HPDE6-E6E7 (cell line): ENCODE data around the gene BAMBI.
"Not testable (repeated sequence)": the region's sequence is repeated elsewhere in the genome, so short reads cannot be mapped to it uniquely, and the experiment has no call there.

Source experiments
- DNase-seq: peaks from one replicate; pipeline ENCODE4 v3.0.0; 2011; ENCODE audit warnings: missing footprints; ENCODE audit errors: extremely low spot score

BAMBI gene, protein sequence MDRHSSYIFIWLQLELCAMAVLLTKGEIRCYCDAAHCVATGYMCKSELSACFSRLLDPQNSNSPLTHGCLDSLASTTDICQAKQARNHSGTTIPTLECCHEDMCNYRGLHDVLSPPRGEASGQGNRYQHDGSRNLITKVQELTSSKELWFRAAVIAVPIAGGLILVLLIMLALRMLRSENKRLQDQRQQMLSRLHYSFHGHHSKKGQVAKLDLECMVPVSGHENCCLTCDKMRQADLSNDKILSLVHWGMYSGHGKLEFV

DNA sequence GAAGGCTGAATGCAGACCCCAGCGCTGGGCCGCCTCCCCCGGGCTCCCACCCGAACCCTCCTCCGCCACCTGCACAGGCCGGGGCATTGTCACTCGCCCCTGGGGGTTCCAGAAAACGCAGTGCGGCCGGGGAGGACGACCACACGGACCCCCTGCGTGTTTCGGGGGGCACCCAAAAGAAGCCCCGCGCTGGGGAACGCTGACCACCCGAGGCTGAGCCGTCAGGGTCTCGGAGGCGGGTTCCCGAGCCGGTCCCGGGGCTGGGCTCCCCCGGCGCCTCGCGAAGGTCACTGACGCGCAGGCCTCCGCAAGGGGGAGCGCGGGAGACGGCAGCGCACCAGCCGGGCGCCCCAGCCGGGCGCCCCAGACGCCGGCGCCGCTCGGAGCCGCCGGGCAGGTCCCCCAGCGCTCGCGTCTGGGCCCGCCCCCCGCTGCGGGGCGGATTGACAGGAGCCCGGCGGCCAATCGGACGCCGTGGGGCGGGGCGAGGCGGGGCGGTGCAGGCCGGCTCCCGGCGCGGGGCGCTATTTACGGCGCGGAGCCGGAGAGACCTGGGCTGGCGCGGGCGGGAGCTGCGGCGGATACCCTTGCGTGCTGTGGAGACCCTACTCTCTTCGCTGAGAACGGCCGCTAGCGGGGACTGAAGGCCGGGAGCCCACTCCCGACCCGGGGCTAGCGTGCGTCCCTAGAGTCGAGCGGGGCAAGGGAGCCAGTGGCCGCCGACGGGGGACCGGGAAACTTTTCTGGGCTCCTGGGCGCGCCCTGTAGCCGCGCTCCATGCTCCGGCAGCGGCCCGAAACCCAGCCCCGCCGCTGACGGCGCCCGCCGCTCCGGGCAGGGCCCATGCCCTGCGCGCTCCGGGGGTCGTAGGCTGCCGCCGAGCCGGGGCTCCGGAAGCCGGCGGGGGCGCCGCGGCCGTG, at the start of gene BAMBI:
Gene BAMBI, plus strand, starts transcription at position 554 of the 920 bp plus-strand sequence. CDS start 377 bp downstream, outside the sequence.
- DNase-seq = peak; percentile 12

DNA sequence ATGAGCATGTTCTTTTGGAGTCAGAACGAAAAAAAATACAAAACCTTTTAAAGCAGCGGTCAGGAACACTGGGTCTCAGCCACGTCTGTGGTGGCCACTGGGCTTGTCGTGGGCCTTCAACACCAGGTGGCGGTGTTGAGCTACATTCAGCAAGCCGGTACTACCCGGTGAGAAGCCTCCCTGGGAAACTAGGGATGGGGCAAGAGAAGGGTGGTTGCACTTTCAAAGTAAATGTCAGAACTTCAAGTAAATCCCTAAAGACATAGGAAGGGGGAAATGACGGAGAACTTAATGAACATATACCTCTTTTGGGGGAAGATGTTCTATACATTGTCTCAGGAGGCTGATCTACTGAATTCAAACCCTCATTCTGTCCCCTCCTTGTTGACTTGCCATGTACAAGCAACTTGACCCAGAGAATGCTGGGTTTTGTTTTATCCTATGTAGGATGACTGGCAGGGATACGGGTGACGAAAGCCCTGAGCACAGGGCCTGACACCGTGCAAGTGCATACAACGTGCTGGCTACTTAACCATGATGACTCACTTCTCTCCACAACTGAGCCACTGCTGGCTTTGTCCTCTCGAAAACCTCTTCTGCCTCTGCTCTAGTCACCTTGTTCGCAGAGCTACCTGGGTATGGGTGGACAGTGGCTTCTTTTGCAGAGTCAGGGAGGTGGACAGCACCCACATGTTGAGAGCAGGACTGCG, 49.0 kb upstream of the BAMBI start:
- DNase-seq = peak; percentile 25

DNA sequence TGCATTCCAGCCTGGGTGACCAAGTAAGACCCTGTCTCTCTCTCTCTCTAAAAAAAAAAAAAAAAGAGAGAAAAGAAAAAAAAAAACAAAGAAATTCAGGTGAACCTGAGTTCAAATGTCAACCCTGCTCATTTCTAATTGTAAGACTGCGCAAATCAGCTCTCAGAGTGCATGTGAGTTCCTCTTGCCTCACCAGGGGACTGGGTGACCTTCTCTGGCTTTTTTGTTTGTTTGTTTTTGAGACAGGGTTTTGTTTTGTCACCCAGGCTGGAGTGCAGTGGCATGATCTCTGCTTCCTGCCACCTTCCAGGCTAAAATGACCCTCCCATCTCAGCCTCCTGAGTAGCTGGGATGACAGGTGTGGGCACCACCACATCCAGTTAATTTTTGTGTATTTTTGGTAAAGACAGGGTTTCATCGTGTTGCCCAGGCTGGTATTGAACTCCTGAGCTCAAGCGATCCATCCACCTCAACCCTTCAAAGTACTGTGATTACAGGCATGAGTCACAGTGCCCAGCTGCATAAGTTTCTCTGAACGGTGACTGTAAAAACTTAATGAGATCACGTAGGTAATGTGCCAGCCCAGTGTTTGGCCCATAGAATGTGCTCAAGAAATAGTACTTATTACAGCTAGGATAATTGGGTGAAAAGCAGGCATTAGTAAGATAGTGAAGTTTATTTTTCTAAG, 45.3 kb upstream of the BAMBI start:
- DNase-seq = no peak

DNA sequence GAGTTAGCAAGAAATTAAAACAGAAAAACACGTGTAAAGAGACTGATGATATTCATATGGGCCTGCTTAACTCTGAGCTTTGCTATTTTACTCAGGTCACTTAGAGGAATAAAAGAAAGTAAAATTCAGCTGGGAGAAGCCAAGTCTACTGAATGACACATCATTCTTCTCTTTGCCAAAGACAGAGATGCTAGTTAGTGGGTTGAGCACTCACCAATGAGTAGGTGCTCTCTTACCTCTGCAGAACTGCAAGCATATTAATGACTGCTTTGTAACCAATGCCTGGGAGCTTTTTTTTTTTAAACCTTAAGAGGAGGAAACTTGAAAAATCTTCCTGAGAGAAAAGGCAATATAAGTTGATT, 44.8 kb upstream of the BAMBI start:
- no peak for DNase-seq

DNA sequence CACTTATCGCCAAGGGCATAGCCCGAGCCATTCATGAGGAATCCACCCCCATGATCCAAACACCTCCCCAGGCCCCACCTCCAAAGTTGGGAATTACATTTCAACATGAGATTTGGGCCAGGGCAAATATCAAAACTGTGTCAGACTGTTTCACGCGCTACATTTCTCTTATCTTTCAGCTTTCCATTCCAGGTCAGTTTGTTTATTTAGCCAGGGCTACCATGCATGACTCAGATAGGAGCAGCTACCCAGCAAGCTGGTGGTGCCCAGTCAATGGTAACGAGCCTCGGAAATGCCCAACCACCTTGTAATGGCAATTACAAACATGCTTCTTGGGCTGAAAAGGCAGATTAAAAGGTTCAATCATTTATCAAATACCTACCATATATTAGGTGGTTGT, 43.6 kb upstream of the BAMBI start:
- no peak for DNase-seq

DNA sequence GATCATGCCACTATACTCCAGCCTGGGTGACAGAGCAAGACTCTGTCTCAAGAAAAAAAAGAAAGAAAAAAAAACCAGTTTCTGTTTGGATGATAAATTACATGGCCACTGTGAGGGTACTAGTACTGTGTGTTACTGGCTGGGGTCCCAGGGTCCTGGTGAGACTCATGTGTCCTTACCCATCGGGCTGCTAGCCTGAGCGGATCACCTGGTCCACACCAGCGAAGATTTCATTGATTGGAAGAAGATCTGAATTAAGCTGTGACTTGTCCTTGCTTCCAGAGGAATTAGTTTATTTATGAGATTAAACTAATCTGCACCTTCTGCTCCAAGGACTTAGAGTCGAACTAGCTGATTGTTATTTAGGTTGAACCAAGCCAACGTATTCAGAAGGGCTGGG, 40.0 kb upstream of the BAMBI start:
- DNase-seq = no peak

DNA sequence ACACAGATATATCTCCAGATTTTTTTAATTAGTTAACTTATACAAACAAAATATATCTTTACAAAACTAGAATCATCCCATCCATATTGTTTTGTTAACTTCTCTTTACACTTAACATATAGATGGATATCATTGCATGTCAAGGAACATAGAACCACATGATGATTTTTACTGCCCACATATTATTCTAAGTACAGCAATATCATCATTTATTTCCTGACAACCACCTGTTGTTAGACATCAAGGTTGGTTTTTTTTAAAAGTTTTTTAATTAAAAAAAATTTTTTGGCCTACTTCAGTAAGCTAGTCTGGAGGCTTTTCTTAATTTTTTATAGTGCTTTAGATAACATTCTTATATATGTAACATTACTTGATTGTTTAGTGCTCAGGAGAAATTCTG, 38.9 kb upstream of the BAMBI start:
- no peak for DNase-seq

DNA sequence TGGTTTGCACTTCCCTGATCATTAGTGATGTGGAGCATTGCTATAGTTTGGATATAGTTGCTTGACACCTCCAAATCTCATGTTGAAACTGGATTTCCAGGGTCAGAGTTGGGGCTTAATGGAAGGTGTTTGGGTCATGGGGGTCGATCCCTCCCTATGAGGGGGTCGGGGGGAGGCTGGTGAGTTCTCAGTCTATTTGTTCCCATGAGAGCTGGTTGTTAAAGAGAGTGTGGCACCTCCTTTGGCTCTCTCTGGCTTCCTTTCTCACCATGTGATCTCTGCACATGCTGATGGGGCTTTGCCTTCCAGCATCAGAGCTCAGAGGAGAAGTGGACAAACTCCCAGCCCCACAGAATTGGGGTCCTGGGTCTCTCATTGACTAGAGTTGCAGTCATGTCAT, 36.8 kb upstream of the BAMBI start:
- no peak for DNase-seq

DNA sequence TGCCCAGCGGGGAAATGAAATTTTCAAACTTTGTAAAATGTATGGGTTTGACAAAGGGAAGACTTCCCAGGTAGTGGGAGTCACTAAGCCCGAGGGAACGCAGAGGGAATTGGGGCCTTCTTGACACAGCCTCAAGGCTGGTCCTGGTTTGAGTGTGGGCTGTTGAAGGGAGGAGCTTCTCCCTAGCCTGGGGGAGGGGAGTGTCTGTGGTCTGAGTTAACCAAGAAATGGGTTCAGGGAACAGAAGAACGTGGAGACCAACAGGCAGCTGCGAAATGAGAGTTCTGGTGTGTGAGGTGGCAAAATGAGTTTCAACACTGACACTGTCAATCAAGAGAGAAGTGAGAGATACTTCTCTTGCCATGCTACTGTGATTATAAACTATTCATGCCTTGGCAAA, 32.7 kb upstream of the BAMBI start:
- DNase-seq = no peak

DNA sequence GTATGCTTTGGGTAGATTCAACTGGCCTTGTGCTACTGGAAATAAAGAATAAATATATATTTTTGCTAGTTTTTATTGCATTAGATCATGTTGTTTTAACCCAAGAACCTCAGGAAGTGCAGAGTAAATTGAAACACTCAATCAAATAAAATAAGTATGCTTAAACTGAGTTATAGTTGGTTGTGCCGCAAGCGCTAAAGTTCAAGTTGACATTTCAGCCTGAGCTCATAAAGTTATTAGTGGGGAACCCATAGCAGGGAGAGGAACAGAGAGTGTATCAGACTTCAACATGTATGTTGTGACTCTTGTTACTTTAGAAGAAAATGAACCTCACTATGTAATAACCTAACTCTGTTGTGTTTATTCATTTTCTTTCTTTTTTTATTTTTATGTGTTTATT, 25.2 kb upstream of the BAMBI start:
- DNase-seq = no peak

DNA sequence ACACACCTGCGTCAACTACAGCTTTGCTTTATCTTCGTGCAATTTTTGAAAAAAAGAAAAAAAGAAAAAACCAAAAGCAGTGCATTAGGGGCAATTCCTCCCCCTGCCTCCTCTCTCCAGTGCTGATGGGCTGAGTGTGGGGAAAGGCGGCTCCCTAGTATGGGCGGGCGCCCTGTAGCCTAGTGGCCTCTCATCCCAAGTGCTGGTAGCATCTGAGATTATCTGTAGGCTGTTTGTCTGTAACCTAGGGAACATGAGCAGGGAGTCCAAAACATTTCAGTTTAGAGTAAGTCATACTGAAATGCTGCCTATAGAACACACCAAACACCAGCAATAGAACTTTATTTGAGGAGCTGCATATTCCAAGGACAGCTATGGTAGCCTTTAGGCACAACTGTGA, 24.6 kb upstream of the BAMBI start:
- no peak for DNase-seq

DNA sequence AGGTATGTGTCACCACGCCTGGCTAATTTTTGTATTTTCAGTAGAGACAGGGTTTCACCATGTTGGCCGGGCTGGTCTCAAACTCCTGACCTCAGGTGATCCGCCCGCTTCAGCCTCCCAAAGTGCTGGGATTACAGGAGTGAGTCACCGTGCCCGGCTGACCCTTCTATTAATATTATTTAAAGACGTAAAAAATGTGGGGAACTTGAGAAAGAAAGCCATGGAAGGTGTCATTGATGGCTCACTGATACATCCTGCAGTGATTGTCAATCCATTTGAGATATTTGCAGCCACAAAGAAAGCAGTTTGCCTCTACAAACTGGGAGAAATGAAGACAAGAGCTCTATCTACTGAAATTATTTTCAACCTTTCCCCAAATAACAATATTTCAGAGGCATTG, 18.5 kb upstream of the BAMBI start:
- DNase-seq = not testable (repeated sequence)

DNA sequence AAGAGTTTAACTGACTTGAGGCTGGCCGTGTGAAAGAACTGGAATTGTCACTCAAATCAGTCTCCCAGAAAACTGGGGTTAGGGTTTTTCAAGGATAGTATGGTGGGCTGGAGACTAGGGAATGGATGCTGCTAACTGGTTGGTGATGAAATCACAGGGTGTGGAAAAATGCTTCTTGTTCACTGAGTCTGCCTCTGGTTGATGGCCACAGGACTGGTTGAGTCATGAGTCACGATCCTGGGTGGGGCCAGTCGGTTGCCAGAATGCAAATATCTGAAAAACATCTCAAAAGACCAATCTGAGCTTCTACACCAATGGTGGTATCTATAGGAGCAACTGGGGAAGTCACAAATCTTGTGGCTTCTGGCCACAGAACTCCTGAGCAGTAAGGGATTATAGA, 16.3 kb upstream of the BAMBI start:
- no peak for DNase-seq

DNA sequence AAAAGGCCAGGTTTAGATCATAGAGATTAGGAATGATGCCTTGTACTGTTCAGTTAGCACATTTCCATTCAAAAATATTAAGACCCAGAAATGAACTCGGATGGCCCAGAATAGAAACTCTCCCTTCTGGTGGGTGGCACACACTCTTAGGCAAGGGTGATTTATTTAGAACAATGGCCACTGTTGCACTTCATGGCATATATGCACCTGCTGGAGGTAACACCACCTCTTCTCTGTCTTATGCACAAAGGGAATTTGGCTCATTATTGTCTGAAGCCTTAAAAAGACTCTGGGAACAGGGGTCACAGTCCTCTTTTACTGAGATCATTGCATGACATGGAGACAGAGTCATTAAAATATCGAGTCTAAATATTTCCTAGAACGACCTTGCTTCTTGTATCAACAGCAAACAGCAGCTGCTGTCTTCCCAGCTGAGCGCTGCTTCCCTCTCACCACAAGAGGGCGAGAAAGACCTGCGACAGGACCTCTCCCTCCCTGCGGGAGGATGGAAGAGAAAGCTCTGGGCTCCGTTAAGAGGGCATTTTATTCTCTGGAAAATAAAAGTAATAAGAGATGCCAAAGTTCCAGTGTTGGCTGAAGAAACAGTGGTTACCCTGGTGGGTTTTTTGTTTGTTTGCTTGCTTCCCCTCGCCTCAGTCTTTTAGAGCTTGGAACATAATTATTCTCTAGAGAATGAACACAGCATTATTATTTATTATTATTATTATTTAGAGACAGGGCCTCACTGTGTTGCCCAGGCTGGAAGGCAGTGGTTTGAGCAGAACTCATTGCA, 13.5 kb upstream of the BAMBI start:
- peak; percentile 37 for DNase-seq

DNA sequence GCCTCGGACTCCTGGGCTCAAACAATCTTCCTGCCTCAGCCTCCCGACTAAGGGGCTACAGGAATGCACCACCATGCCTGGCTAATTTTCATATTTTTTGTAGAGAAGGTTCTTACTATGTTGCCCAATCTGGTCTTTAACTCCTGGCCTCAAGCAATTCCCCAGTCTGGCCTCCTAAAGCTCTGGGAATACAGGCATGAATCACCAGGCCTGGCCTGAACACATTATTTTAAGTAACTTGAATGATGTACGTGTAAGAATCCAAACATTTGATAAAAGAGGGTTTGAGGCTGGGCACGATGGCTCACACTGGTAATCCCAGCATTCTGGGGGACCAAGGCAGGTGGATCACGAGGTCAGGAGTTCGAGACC, 13.0 kb upstream of the BAMBI start:
- no peak for DNase-seq

DNA sequence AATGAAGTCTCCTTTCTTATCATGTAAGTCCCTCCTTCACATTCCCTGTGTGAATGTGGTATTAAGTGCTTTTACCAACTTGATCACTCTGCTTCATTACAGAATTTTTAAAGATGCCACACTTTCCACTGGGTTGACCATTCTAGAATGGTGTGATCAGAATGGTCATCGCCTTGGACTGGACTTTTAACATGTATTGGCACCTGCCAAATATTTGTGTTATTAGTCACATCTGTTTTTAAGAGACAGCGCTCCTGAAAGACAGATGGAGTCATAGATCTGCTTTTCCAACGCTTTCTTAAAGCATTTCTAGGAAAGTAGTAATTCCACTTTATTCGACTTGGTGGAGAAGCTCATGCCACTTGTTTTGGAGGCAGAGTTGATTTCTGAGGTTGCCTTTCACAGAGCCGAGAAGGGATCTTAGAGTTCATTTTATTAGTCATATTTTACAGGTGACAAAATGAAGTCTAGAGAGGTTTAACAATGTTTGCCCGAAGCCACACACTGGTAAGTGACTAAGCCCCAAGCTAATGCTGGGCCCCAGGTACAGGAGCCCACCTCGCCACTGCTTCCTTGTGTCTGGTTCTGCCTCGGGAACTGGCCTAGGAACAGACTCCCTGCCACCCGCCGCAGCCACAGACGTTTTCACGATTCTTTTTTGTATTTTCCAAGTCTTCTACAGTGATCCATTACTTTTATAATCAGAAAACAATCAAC, 10.4 kb upstream of the BAMBI start:
- no peak for DNase-seq

DNA sequence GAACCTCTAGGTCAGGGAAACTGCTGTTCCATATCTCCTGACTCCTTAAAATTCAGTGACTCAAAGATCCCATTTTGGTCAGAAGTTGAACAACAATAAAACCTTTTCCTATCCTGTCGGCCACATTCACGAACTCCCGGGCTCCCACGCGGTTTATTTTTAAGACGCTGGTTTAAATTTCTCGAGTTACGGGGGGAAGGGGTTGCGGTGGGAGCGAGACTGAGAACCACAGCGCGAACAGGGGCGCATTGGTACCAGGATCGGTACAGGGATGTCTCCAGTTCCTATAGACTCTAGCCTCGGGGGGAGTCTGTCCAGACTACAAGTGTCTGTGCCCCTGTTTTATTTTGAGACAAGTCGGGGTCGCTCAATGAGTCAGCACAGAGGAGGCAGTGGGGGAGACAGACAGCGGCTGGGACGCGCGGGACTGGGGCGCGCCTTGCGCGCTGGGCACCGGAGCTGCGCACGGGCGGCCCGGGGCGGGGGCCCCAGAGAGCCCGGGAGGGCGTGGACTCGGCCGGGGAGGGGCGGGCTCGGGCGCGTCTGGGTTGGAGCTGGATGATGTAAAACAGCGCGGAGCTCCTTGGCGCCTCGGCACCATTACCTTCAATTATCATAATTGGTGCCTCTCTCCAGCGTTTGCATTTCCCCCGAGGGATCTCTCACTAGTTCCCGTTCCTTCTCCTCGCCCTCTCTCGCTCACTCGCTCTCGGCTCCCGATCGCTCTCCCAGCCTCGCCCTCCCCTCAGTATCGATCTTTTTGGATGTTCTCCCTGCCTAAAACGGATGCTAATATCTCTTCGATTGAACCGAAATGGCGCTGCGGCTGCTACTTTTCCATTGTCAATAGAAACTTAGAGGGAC, 8.7 kb upstream of the BAMBI start:
- no peak for DNase-seq

DNA sequence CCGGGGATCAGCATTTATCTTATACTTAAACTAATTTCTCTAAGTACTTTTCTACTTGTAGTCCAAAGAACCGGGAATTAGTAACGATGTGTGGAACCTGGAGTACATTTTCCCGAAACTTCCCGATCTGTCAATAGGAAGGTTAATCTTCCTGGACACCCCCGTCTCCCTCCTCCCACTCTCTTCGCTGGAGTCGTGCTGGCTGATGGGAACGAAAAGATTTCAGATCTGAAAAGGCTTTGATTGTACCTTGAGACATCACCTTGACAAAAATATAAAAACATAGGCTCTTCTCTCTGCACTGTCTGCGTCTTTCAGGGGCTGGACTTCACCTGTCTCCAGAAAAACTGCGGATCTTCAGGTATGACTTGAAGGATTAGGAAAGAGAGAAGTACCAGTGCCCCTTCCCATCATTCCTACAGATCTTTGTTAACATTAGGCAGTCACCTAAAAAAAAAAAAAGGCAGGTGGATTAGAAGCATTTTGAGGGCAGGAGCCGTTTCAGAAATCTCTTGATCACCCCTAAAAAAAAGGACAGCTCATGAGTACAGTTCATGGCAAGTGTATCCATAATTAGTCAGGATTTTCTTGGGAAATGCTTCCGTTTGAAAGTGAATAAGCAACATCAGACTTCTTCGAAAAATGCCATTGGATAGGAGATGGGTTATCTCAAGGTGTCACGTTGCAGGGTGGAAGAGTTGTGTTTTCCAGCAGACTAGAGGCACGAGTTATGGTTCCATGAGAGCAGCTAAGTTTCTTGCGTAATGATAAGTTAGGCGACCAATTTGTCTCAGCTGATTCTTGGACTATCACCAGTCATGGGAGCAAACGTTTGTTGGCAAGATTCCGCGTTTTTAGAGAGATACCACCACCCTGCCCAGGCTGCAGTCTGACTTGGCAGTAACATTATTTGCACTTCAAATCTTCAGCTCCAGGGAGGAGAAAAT, 7.8 kb upstream of the BAMBI start:
- DNase-seq = no peak

DNA sequence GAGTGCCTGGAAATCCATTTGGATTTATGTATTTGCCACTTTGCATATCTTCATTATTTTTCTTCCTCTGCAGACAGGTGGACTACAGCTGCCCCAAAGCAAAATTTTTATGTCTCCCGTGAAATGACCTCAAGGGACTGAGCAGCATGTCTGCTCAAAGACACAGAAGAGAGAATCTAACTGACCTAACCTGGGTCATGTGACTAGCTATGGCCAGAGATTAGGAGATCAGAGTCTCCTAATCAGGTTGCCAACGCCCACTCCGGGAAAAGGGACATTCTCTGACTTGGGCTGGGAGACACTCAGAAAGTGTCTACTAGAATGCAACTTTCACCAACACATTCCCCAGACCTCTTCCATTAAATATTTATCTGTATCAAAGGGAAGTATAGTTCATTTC, 2.5 kb upstream of the BAMBI start:
- no peak for DNase-seq
